Measurements from ENCODE around the gene TAS2R60. TPM values are rescaled to one million over a fixed set of nuclear protein-coding genes. Genes with fewer than 3 reads are reported as not detected.

The TAS2R60 gene
- total RNA-seq, 2 experiments from 2014 or later, result not detected

DNA sequence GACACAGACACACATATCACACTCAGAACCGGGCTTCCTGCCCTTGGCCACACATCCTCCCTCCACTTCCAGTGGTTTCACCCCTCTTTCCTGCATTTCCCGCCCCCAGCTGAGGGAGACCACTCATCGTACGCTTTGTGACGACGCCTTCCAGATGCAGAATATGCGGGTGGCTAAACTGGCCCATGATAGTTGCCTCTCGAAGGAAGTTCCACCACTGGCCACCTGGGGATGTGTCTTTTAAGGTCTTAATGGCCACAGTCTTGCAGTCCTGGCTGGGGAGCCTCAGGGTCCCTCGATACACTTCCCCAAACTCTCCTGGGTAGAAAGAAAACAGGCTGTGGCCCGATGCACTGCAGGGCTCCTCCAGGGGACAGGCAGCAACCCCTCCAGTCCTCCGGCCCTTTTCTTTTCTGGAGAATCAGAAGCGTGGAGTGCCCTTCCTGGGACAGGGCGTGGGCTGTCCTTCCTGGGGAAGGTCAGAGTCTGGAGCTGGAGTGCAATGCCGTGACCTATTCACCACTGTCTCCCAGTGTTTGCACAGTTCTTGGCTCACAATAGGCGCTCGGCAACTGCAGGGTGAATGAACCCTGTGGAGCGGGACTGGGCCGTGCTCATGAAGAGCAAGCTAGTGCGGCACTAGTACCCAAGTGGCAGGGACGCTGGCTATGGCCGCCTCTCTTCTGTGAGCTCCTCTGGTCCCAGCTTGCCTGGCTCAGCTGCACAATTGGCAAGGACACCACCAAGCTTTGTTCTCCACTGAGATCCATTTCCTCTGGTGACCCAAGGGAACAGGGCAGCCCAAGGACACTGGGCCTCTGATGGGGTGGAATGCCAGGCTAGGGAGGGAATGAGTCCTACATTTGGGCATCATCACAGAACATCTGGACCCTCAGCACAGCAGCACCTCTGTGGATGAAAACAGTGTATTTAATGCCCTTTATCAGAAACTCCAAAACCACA, 47.8 kb upstream of the TAS2R60 start:
- Histone ChIP-seq H3K27ac (ENCODE audit: low read depth, low read length, poor library complexity, severe bottlenecking) (no peak overlapping the region), H3K9me2 (ENCODE audit: insufficient read depth, low read length) (no peaks in the 10 kb centered on the region), H2AFZ (ENCODE audit: low read length) (no peak overlapping the region), H3K4me2 (ENCODE audit: low read length) (no peak overlapping the region), H3K4me1 (ENCODE audit: insufficient read depth, low read length, poor library complexity, severe bottlenecking) (no peaks in the 10 kb centered on the region), H3K9me3 (ENCODE audit: low read length) (no peaks in the 10 kb centered on the region), H3K36me3 (ENCODE audit: insufficient read depth, low read length) (no peaks in the 10 kb centered on the region), H3K79me2 (ENCODE audit: insufficient read depth, low read depth, low read length) (no peaks in the 10 kb centered on the region), H3K4me3 (ENCODE audit: low read depth, low read length, poor library complexity, severe bottlenecking) (no peak overlapping the region), H4K20me1 (ENCODE audit: insufficient read depth, low read length) (no peaks in the 10 kb centered on the region; the same call in 1 of the 2 replicates)
- TF ChIP-seq EZH2phosphoT487 (IDR thresholded peaks at IDR 0.05; ENCODE audit: borderline replicate concordance, low read depth, low read length), result no peak
- TF ChIP-seq, protein P1, sequence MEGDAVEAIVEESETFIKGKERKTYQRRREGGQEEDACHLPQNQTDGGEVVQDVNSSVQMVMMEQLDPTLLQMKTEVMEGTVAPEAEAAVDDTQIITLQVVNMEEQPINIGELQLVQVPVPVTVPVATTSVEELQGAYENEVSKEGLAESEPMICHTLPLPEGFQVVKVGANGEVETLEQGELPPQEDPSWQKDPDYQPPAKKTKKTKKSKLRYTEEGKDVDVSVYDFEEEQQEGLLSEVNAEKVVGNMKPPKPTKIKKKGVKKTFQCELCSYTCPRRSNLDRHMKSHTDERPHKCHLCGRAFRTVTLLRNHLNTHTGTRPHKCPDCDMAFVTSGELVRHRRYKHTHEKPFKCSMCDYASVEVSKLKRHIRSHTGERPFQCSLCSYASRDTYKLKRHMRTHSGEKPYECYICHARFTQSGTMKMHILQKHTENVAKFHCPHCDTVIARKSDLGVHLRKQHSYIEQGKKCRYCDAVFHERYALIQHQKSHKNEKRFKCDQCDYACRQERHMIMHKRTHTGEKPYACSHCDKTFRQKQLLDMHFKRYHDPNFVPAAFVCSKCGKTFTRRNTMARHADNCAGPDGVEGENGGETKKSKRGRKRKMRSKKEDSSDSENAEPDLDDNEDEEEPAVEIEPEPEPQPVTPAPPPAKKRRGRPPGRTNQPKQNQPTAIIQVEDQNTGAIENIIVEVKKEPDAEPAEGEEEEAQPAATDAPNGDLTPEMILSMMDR (conservative IDR thresholded peaks at IDR 0.05; ENCODE audit: low read length), result no peak
- CTCF ChIA-PET (ENCODE audit: unreplicated experiment), result no interaction called here
- intact Hi-C loops (cut with micrococcal nuclease; ENCODE audit: unreplicated experiment), result no loop called here
- BruUV-seq (replicated peaks), result no TSS peak
- POLR2A ChIA-PET, result no interaction called here
- DNase-seq (ENCODE audit: low spot score), result no peak

DNA sequence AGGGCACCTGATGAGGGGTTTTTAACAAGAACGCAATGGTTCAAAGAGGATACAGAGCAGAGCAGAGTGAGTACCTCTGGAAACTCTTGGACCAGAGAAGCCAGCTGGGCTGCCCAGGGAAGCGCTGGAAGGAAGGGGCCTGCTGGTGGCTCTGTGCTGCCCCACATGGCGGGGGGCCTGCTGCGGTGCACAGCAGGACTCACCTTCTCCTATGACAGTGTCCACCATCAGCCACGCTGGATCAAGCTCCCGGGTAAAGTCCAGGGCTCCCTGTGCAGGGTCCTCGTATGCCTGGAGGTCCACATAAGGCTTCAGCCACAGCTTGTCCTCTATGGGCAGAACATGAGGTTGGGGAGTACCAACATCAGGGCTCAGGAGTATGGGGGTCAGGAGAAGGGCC, 47.1 kb upstream of the TAS2R60 start:
- POLR2A ChIA-PET, result no interaction called here

More for the DNA sequence above, 47.1 kb upstream of the TAS2R60 start:
- Histone ChIP-seq H3K79me2 (ENCODE audit: insufficient read depth, low read depth, low read length) (no peaks in the 10 kb centered on the region), H3K27ac (ENCODE audit: low read depth, low read length, poor library complexity, severe bottlenecking) (no peak overlapping the region), H4K20me1 (ENCODE audit: insufficient read depth, low read length) (no peaks in the 10 kb centered on the region; the same call in 1 of the 2 replicates), H3K9me3 (ENCODE audit: low read length) (no peaks in the 10 kb centered on the region), H2AFZ (ENCODE audit: low read length) (no peak overlapping the region), H3K9me2 (ENCODE audit: insufficient read depth, low read length) (no peaks in the 10 kb centered on the region), H3K4me1 (ENCODE audit: insufficient read depth, low read length, poor library complexity, severe bottlenecking) (no peaks in the 10 kb centered on the region), H3K4me3 (ENCODE audit: low read depth, low read length, poor library complexity, severe bottlenecking) (no peak overlapping the region), H3K36me3 (ENCODE audit: insufficient read depth, low read length) (no peaks in the 10 kb centered on the region), H3K4me2 (ENCODE audit: low read length) (no peak overlapping the region)
- no TSS peak for BruUV-seq (replicated peaks)
- CTCF ChIA-PET (ENCODE audit: unreplicated experiment), result no interaction called here
- TF ChIP-seq, protein P1 (conservative IDR thresholded peaks at IDR 0.05; ENCODE audit: low read length), result no peak
- DNase-seq (ENCODE audit: low spot score), result no peak
- intact Hi-C loops (cut with micrococcal nuclease; ENCODE audit: unreplicated experiment), result no loop called here

Measured in OCI-LY7 (cell line).